ENCODE data around the gene NRTN. TPM values are rescaled to one million over a fixed set of nuclear protein-coding genes. Genes with fewer than 3 reads are reported as not detected.
A peak's percentile ranks its signal among the peaks of the same experiment; 100 is the strongest.

NRTN gene
- total RNA-seq, 1 donor = not detected

- TF ChIP-seq CTCF (IDR thresholded peaks at IDR 0.05; ENCODE audit: insufficient read depth, low read depth, low read length) = no peak
- peak; percentile 89 for DNase-seq (ENCODE audit: low read depth)
- peak overlapping the region; percentile 86 for H3K4me3 ChIP-seq (ENCODE audit: low read depth, low read length)
These were observed 24.0 kb downstream of the NRTN start for GRCh38 chr19:5828661-5829566.

- H3K4me3 ChIP-seq (ENCODE audit: low read depth, low read length) = peak overlapping the region; percentile 86
- no peak for TF ChIP-seq CTCF (IDR thresholded peaks at IDR 0.05; ENCODE audit: insufficient read depth, low read depth, low read length)
- no peak for DNase-seq (ENCODE audit: low read depth)
These were observed 24.9 kb downstream of the NRTN start for GRCh38 chr19:5829567-5830310.

- no peak for TF ChIP-seq CTCF (IDR thresholded peaks at IDR 0.05; ENCODE audit: insufficient read depth, low read depth, low read length)
- DNase-seq (ENCODE audit: low read depth) = no peak
- H3K4me3 ChIP-seq (ENCODE audit: low read depth, low read length) = no peak overlapping the region
These were observed 26.3 kb downstream of the NRTN start for GRCh38 chr19:5831159-5831558.

GRCh38 chr19:5832061-5832460 lies 27.2 kb downstream of the NRTN start:
- DNase-seq (ENCODE audit: low read depth) = no peak
- TF ChIP-seq CTCF (IDR thresholded peaks at IDR 0.05; ENCODE audit: insufficient read depth, low read depth, low read length) = no peak

GRCh38 chr19:5832527-5833216 lies 27.8 kb downstream of the NRTN start:
- no peak for TF ChIP-seq CTCF (IDR thresholded peaks at IDR 0.05; ENCODE audit: insufficient read depth, low read depth, low read length)
- no peak overlapping the region for H3K4me3 ChIP-seq (ENCODE audit: low read depth, low read length)
- no peak for DNase-seq (ENCODE audit: low read depth)

More at GRCh38 chr19:5832061-5832460, 27.2 kb downstream of the NRTN start:
- no peak overlapping the region for H3K4me3 ChIP-seq (ENCODE audit: low read depth, low read length)

GRCh38 chr19:5837761-5838352 lies 33.0 kb downstream of the NRTN start:
- TF ChIP-seq CTCF (IDR thresholded peaks at IDR 0.05; ENCODE audit: insufficient read depth, low read depth, low read length) = no peak
- DNase-seq (ENCODE audit: low read depth) = no peak
- H3K4me3 ChIP-seq (ENCODE audit: low read depth, low read length) = no peak overlapping the region

Data from fibroblast of villous mesenchyme (primary cell).